PC-9 (cell line): ENCODE measurements around the gene FGB.

Experiments used
- CTCF ChIP-seq: fragments of 200-600 bp; sonication (generic); conservative IDR thresholded peaks from 2 replicates; pipeline ENCODE4 v1.6.1; 2017; ENCODE audit warnings: mixed run types, antibody characterized with exemption, mild to moderate bottlenecking, moderate library complexity
- EZH2 ChIP-seq: fragments of 200-600 bp; sonication (generic); IDR thresholded peaks from 2 replicates; pipeline ENCODE4 v1.8.0; 2017; ENCODE audit warnings: antibody characterized with exemption, low read depth

- no peak for TF ChIP-seq CTCF
- TF ChIP-seq EZH2 = no peak
These were observed 3.9 kb downstream of the FGB start for GRCh38 chr4:154566639-154567204.
